HepG2 (cell line): ENCODE measurements around the gene PHF10. TPM values are rescaled to one million over a fixed set of nuclear protein-coding genes. Genes with fewer than 3 reads are reported as not detected.

Experiments
- AFF4 ChIP-seq: sonication (generic); formaldehyde crosslinking; IDR thresholded peaks from 2 replicates; pipeline ENCODE4 v1.4.0; 2020; ENCODE audit warnings: missing genetic modification reagents
- AGO1 ChIP-seq: fragments of 200-400 bp; formaldehyde crosslinking; IDR thresholded peaks from 2 replicates; pipeline ENCODE4 v1.6.1; 2017; ENCODE audit warnings: mild to moderate bottlenecking, low read depth, low read length, moderate library complexity; ENCODE audit not compliant: poor library complexity, severe bottlenecking
- ATF4 ChIP-seq, 2 experiments: fragments of 450-650 bp in 1 of 2; sonication (generic) in 1 of 2; formaldehyde crosslinking; IDR thresholded peaks; 2 replicates each; pipeline versions ENCODE4 v1.5.0 to v1.8.0; 2020 to 2022; ENCODE audit warnings: mild to moderate bottlenecking in 1 of 2, missing genetic modification reagents in 1 of 2
- BRD4 ChIP-seq: sonication (generic); formaldehyde crosslinking; IDR thresholded peaks from 2 replicates; pipeline ENCODE4 v1.4.0; 2020; ENCODE audit warnings: missing genetic modification reagents
- ERF ChIP-seq: IDR thresholded peaks from 2 replicates; pipeline ENCODE4 v1.6.1; 2018; ENCODE audit warnings: missing biosample characterization, missing genetic modification reagents
- ETV5 ChIP-seq: IDR thresholded peaks from 2 replicates; pipeline ENCODE4 v1.6.1; 2018; ENCODE audit warnings: missing biosample characterization, missing genetic modification reagents, inconsistent platforms, borderline replicate concordance
- FOXO4 ChIP-seq: sonication (generic); formaldehyde crosslinking; conservative IDR thresholded peaks from 2 replicates; pipeline ENCODE4 v1.8.1; 2023; ENCODE audit warnings: missing genetic modification reagents
- HIC2 ChIP-seq: sonication (generic); formaldehyde crosslinking; IDR thresholded peaks from 2 replicates; pipeline ENCODE4 v1.9.0; 2022; ENCODE audit warnings: low read depth, missing genetic modification reagents
- HNRNPLL ChIP-seq: fragments of 200-400 bp; formaldehyde crosslinking; IDR thresholded peaks from 2 replicates; pipeline ENCODE4 v1.6.1; 2017; ENCODE audit warnings: mild to moderate bottlenecking, low read depth, low read length; ENCODE audit not compliant: poor library complexity, severe bottlenecking
- LRRFIP1 ChIP-seq: sonication (generic); formaldehyde crosslinking; conservative IDR thresholded peaks from 2 replicates; pipeline ENCODE4 v1.4.0; 2020; ENCODE audit warnings: missing genetic modification reagents
- MTA3 ChIP-seq: sonication (generic); formaldehyde crosslinking; IDR thresholded peaks from 2 replicates; pipeline ENCODE4 v1.4.0; 2020; ENCODE audit warnings: missing genetic modification reagents
- SCMH1 ChIP-seq: sonication (generic); formaldehyde crosslinking; IDR thresholded peaks from 2 replicates; pipeline ENCODE4 v1.9.0; 2021; ENCODE audit warnings: missing genetic modification reagents, mild to moderate bottlenecking, borderline replicate concordance
- SRSF9 ChIP-seq: fragments of 200-400 bp; formaldehyde crosslinking; IDR thresholded peaks from 2 replicates; pipeline ENCODE4 v1.6.1; 2018; ENCODE audit warnings: borderline replicate concordance, mild to moderate bottlenecking, low read depth, low read length; ENCODE audit not compliant: insufficient read depth, poor library complexity, severe bottlenecking
- ZMYM2 ChIP-seq: sonication (generic); formaldehyde crosslinking; IDR thresholded peaks from 2 replicates; pipeline ENCODE4 v1.8.0; 2022; ENCODE audit warnings: mild to moderate bottlenecking, missing genetic modification reagents
- ZNF335 ChIP-seq: sonication (generic); formaldehyde crosslinking; IDR thresholded peaks from 2 replicates; pipeline ENCODE4 v1.4.0; 2020; ENCODE audit warnings: missing genetic modification reagents
- ZNF720 ChIP-seq: sonication (generic); formaldehyde crosslinking; IDR thresholded peaks from 2 replicates; pipeline ENCODE4 v1.4.0; 2020; ENCODE audit warnings: missing genetic modification reagents
- ZNF740 ChIP-seq: sonication (generic); formaldehyde crosslinking; IDR thresholded peaks from 2 replicates; pipeline ENCODE4 v1.4.0; 2020; ENCODE audit warnings: missing genetic modification reagents
- ZNF850 ChIP-seq: sonication (generic); formaldehyde crosslinking; conservative IDR thresholded peaks from 2 replicates; pipeline ENCODE4 v1.9.0; 2021; ENCODE audit warnings: mild to moderate bottlenecking, missing genetic modification reagents
- polyA plus RNA-seq, 8 experiments: library from polyadenylated mRNA; depleted of rRNA in 3 of 8; stranded (reverse) in 7 of 8; unstranded in 1 of 8; fragments of >200 nt; fragmentation: Illumina TruSeq in 4 of 8; extraction: Trizol in 4 of 8; gene quantifications; 2 replicates each; pipeline versions ENCODE4 v1.2.1 to v1.2.3, GENCODE V29; 2011 to 2016; ENCODE audit warnings: low read depth in 4 of 8, missing spikeins in 1 of 8, mixed read lengths in 1 of 8; ENCODE audit not compliant: insufficient read depth in 1 of 8
- total RNA-seq, 5 experiments: library from RNA; depleted of rRNA; stranded (reverse); fragments of >200 nt; fragmentation: Illumina TruSeq; extraction: Trizol; gene quantifications; 2 replicates each; pipeline ENCODE4 v1.2.3, GENCODE V29; 2016; ENCODE audit warnings: low read depth in 1 of 5

The PHF10 gene
- total and polyA plus RNA-seq, 2 of the 13 experiments (the other 11 are each of a cell fraction or from before 2014, with no cell fraction given) = 42.1 to 84.1 TPM

GRCh38 chr6:169723200-169723909 lies 945 bp downstream of the PHF10 start (continued):
- TF ChIP-seq ATF4 (CRISPR knock-in tag; IDR thresholded peaks at IDR 0.05) = no peak
- no peak for TF ChIP-seq ZNF335 (CRISPR knock-in tag)
- no peak for TF ChIP-seq MTA3 (CRISPR knock-in tag)
- no peak for TF ChIP-seq SRSF9
- no peak for TF ChIP-seq HNRNPLL
- TF ChIP-seq HIC2 (CRISPR knock-in tag) = no peak; the same call in 1 of the 2 replicates
- 0 out of 2 replicates have a peak, but pooled peaks have one; percentile 46 for TF ChIP-seq AFF4 (CRISPR knock-in tag)
- no peak for TF ChIP-seq LRRFIP1 (CRISPR knock-in tag)
- no peak for TF ChIP-seq SCMH1 (CRISPR knock-in tag)
- no peak for TF ChIP-seq ZNF740 (CRISPR knock-in tag)
- no peak for TF ChIP-seq FOXO4 (CRISPR knock-in tag)
- TF ChIP-seq ZNF850 (CRISPR knock-in tag) = no peak
- TF ChIP-seq ETV5 (CRISPR knock-in tag) = no peak
- no peak for TF ChIP-seq BRD4 (CRISPR knock-in tag)
- no peak for TF ChIP-seq ZNF720
- no peak for TF ChIP-seq ZMYM2 (CRISPR knock-in tag)
- peak; percentile 85 for TF ChIP-seq AGO1
- no peak for TF ChIP-seq ERF (CRISPR knock-in tag)
